ENCODE measurements around the gene FEM1B.

The FEM1B gene

GRCh38 chr15:68271854-68272471 is 5.6 kb upstream of the FEM1B start:
- H3K4me3 ChIP-seq (ENCODE audit: low read depth, low read length), result no peak overlapping the region
- peak; percentile 76 for DNase-seq
- no peaks in the 10 kb centered on the region for H3K27me3 ChIP-seq (replicated peaks)
- peak overlapping the region; percentile 79 for H3K27ac ChIP-seq
- TF ChIP-seq CTCF (IDR thresholded peaks at IDR 0.05; ENCODE audit: low read depth, low read length, missing control alignments), result no peak
- in situ Hi-C loops (cut with HindIII; ENCODE audit: low pct_ligation_motif_present, low sequenced_read_pairs), result no loop called here
- no peaks in the 10 kb centered on the region for H3K36me3 ChIP-seq (replicated peaks)

GRCh38 chr15:68272721-68273271 is 4.7 kb upstream of the FEM1B start:
- peak overlapping the region; percentile 79 for H3K27ac ChIP-seq
- H3K27me3 ChIP-seq (replicated peaks), result no peaks in the 10 kb centered on the region
- no peak for TF ChIP-seq CTCF (IDR thresholded peaks at IDR 0.05; ENCODE audit: low read depth, low read length, missing control alignments)
- no peak overlapping the region for H3K4me3 ChIP-seq (ENCODE audit: low read depth, low read length)
- in situ Hi-C loops (cut with HindIII; ENCODE audit: low pct_ligation_motif_present, low sequenced_read_pairs), result no loop called here
- peak; percentile 61 for DNase-seq
- H3K36me3 ChIP-seq (replicated peaks), result no peaks in the 10 kb centered on the region

- in situ Hi-C loops (cut with HindIII; ENCODE audit: low pct_ligation_motif_present, low sequenced_read_pairs), result no loop called here
- Histone ChIP-seq H3K27me3 (replicated peaks) (no peaks in the 10 kb centered on the region), H3K27ac (no peak overlapping the region), H3K36me3 (replicated peaks) (no peaks in the 10 kb centered on the region), H3K4me3 (ENCODE audit: low read depth, low read length) (no peak overlapping the region)
- TF ChIP-seq CTCF (IDR thresholded peaks at IDR 0.05; ENCODE audit: low read depth, low read length, missing control alignments), result no peak
- no peak for DNase-seq
Observed at GRCh38 chr15:68274201-68274848, 3.2 kb upstream of the FEM1B start.

GRCh38 chr15:68275165-68275746 is 2.3 kb upstream of the FEM1B start:
- no peaks in the 10 kb centered on the region for H3K36me3 ChIP-seq (replicated peaks)
- DNase-seq, result no peak
- H3K27ac ChIP-seq, result no peak overlapping the region
- TF ChIP-seq CTCF (IDR thresholded peaks at IDR 0.05; ENCODE audit: low read depth, low read length, missing control alignments), result no peak
- no peaks in the 10 kb centered on the region for H3K27me3 ChIP-seq (replicated peaks)
- H3K4me3 ChIP-seq (ENCODE audit: low read depth, low read length), result no peak overlapping the region
- in situ Hi-C loops (cut with HindIII; ENCODE audit: low pct_ligation_motif_present, low sequenced_read_pairs), result no loop called here

GRCh38 chr15:68276668-68277067 is 877 bp upstream of the FEM1B start:
- Histone ChIP-seq H3K27ac (peak overlapping the region; percentile 84), H3K27me3 (replicated peaks) (no peaks in the 10 kb centered on the region), H3K36me3 (replicated peaks) (no peaks in the 10 kb centered on the region), H3K4me3 (ENCODE audit: low read depth, low read length) (peak overlapping the region; percentile 82)
- in situ Hi-C loops (cut with HindIII; ENCODE audit: low pct_ligation_motif_present, low sequenced_read_pairs), result no loop called here
- DNase-seq, result no peak
- TF ChIP-seq CTCF (IDR thresholded peaks at IDR 0.05; ENCODE audit: low read depth, low read length, missing control alignments), result no peak

All from brain microvascular endothelial cell (primary cell).